ENCODE measurements around the gene PER2.

GRCh38 chr2:238230699-238231098 lies 57.7 kb downstream of the PER2 start:
- no peak for TF ChIP-seq CTCF (IDR thresholded peaks at IDR 0.05)
- no peak for TF ChIP-seq EZH2 (IDR thresholded peaks at IDR 0.05; ENCODE audit: borderline replicate concordance, insufficient read depth, low read depth, low read length, poor library complexity, severe bottlenecking)

Data from B cell (primary cell).